Stimulated activated CD8-positive, alpha-beta memory T cell treated with anti-CD3 and anti-CD28 coated beads, Interleukin-15, amount 100 ng/mL, for 4 hours (primary cell): ENCODE results near the gene PDE11A.

Experiments used
- DNase-seq, 2 donors: peaks; one replicate each; pipeline ENCODE4 v3.0.0-alpha.2; 2020; ENCODE audit warnings: low read depth in 2 of 2

PDE11A gene

DNA sequence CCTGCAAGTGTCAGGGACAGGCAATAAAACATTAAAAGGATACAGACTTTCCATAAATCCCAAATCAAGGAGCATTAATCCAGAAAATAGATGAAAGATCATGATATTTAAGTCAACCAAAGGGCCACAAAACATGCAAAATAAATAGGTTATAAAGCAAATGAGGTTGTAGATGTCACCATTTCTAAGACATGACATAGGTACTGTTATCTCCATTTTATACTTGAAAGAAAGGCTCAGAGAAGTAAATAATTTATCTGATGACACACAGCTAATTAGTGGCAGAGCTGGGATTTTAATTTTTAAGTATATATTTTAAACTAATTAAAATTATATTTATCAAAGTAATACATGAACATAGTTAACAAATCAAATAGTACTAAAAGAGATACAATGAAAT is 378.2 kb downstream of the PDE11A start:
- DNase-seq: no peak

GRCh38 chr2:177693658-177694339 is 378.8 kb downstream of the PDE11A start:
- no peak for DNase-seq

- DNase-seq: no peak
Measured at GRCh38 chr2:177692783-177693269, 379.8 kb downstream of the PDE11A start.

GRCh38 chr2:177692042-177692782 is 380.4 kb downstream of the PDE11A start:
- DNase-seq: no peak

DNA sequence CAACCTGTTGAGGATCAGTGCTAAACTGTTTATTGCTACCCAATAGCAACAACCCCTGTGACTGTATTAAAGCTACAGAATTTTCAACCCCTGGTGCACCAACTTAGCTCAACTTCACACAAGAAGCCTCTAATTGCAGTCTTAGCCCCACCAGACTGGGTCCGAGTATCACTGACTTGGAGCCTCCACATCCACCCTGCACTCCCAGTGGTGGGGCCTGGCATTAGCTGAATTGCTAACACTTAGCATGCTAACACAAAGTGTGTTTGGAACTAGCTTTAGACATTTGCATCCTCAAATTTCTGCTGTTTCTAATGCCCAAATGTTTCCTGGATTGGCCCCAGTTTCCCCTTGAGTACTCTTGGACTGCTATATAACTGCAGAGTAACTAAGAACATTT is 381.4 kb downstream of the PDE11A start:
- DNase-seq: no peak

DNA sequence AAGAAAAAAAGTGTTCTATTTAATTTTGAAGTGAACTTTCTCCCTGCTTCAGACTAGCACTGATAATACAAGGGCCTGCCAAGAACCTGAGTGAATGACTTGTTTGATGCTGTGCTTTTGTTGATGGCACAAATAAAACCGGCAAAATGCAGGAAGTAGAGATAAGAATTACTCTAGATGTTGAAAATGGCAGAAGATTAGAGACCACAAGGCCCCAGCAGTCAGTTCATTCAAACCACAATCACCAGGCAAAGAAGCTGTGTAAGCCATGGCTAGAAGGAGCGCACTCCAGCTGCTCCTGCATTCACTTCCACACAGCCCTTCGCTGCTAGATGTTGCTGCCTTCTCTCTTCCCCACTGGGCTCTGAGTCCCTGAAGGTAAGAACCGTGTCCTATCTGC is 383.0 kb downstream of the PDE11A start:
- DNase-seq: no peak

- DNase-seq: no peak
Measured at GRCh38 chr2:177688844-177689243, 383.7 kb downstream of the PDE11A start.

DNA sequence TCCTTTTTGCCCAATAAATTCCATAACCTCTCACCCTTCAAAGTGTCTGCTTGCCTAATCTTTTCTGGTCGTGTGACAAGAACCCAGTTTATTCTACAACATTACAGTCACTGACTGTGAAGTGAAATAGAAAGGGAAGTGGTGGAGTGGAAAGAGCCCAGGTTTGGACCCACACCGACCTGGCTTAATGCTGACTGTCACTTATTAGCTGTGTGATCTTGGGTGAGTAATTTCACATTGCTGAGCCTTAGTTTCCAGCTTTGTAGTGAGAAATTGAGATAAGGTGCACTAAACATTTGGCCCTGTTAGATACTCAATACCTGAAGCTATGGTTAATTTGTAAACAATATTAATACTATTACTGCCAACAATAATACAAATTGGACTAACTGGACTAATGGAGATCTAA is 388.9 kb downstream of the PDE11A start:
- no peak for DNase-seq

DNA sequence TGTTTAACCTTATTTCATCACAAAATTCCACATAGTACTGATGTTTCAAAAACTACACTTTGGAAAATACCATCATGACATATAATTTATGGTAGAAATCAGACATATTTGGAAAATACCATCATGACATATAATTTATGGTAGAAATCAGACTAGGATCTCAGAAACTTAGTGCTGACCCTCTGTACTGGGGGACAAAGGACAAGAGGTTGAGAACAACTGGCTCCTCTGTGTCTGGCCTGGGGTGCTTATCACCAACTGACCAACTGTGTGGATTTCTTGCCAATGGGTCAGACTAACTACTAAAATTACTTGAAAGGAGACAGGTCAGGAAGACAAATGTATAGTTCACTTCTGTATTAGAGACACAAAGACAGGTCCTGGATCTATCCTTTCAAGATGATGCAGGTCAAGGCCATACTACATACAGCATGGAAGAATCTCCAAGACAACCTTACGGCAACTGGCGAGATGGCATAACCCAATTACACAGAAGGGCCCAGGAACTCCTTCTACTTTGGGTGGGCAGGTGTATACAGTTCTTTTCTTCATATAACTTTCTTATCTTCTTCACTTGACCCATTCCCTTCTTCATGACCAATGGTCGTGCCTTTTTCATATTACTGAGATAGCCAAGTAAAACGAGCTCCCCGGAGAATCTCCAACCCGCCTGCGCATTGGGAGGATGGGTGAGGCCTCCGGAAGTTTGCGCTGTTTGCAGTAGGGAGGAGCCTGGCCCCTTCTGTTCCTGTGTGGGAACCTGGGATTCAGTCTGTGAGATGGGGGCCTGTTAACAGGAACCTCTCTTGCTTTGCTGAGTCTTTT is 389.5 kb downstream of the PDE11A start:
- no peak for DNase-seq

DNA sequence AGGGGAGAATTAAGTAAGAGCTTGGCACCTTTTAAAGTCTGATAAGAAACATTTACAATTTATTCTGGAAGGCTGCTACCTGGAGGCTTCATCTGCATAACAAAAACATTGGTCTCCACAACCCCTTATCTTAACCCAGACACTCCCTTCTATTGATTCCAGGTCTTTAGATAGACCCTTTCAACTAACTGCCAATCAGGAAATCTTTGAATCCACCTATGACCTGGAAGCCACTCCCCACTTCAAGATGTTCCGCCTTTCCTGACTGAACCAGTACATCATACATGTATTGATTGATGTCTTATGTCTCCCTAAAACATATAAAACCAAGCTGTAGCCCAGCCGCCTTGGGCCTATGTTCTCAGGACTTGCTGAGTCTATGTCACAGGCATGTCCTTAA is 390.6 kb downstream of the PDE11A start:
- DNase-seq: no peak

DNA sequence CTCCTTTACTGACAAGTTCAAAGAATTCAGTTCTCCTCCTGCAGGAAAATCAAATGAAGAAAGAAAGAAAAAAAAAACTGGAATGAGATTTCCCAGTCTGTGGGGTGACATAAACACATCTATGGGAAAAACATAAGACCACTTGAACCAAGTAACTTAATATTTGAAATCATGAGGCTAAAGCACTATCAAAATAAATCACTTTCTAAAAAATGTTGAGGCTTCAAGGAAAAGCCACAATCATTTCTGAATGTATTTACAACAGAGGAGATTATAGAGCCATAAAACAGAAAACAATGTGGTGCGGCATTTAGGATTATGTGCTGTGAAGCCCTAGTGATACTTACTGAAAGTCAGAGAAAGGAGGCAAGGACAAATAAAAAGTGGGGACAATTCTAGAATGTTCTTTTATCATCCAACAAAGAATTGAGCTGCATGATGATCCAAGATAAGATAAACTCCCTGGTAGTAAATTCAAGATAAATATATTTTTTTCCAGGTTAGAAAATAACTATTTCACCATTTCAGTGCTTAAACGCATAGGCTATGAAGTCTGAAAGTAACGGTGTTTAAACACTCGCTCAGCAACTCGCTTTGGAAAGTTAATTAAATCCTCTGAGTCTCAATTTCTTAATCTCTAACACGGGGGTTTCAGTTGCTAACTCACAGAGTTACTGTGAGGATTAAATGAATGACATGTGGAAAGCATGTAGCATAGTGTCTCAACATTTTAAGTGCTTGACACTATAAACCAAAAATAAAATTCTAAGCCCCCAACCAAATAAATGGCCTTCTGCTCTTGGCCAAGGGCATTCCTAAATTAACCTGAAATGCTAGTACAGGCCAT is 391.5 kb downstream of the PDE11A start:
- no peak for DNase-seq

DNA sequence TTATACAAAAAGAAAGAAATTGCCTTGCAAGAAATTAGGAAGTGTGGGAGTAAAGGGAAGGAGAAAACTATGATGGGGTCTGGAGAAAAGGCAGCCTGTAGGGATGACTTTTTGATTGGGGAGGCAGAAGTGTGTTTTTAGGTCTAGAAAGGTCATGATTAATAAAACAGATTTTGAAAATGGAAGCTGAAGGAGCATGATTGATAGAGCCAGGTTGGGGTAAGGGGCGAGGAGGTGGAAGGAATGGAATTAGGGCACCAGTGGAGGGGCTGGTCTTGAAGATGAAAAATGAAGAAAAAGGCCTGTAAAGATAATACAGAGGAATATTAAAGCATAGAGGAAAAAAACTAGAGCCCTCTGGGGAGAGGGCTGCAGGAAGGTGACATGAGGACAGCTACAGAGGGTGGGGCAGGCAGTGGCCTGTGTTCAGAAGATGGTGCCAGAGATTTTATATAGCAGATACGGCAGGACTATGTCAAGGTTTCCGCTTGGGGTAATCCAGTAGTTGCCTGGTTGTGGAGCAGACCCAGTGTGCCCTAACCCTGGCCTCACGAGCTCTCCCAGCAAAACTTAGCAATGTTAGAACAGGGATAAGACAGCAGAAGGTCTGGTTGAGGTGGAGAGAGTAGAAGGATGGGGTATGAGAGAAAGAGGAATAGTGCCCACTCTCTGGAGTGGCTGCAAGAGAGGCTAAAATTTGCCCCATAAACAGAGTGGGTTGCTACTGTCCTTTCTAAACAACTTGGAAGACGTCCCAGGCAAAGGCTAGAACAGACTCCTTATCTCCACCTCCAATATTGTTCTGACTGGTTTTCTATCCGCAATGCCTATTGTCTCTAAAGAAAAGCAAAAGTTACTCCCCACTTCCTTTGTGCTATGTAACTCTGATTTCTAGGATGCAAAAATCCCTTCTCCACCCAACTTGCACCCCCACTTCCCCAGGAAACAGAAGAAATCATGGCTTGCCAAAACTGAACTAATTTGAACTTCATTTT is 392.7 kb downstream of the PDE11A start:
- no peak for DNase-seq

DNA sequence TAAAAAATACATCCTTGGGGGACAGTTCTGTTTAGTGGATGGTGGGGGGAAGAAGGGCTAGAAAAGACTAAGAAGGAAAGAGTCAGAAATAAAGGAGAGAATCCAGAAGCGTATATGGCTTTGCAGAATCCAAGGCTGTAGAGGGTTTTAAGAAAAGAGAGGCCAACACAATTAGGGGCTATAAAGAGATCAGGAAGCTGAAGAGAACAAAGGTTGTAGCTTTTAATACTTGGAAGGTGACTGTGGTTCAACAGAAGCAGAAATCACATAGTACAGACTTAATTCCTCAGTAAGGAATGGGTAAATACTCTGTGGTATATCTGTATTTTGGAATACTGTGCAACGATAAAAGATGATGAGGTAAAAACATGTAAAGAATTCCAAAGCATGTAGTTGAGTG is 393.6 kb downstream of the PDE11A start:
- DNase-seq: no peak

DNA sequence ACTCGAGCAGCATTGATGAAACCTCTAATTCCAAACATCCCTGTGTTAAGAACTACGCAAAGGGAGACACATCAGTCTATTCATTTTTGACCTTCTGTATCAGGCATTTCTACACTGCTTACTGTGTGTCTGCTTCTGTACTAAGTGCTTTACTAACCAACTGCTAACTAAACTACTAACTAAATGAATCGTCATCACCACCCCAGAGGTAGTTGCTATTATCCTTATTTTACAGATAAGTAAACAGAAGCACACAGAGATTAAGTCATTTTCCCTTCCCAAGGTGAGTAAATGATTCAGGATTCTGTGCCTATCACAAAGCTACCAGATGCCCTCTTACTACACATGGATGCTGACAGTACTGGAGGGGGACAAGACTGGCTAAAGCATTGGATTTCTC is 395.9 kb downstream of the PDE11A start:
- DNase-seq: no peak

- DNase-seq: no peak
Measured at GRCh38 chr2:177675825-177676224, 396.8 kb downstream of the PDE11A start.

DNA sequence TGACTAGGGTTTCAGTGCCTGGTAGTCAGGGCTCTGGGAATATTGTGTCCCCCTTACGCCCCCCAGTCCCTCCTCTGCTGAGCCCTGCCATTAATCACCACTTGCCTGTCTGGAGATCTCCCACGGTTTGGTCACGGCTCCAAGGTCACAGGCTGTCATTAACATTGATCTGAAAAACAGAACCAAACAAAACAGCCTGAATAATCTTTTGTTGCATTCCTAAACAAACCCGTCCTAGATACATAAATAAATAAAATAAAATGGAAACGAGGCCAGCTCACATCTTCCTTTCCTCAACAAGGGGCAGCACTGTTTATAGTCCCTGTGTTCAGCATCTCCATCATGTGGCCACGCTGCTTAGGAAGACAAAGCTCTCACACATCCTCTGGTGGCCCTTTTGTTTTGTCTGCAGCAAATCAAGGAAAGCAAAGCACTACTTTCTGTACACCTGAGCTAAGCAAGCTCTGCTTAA is 397.2 kb downstream of the PDE11A start:
- DNase-seq: no peak

DNA sequence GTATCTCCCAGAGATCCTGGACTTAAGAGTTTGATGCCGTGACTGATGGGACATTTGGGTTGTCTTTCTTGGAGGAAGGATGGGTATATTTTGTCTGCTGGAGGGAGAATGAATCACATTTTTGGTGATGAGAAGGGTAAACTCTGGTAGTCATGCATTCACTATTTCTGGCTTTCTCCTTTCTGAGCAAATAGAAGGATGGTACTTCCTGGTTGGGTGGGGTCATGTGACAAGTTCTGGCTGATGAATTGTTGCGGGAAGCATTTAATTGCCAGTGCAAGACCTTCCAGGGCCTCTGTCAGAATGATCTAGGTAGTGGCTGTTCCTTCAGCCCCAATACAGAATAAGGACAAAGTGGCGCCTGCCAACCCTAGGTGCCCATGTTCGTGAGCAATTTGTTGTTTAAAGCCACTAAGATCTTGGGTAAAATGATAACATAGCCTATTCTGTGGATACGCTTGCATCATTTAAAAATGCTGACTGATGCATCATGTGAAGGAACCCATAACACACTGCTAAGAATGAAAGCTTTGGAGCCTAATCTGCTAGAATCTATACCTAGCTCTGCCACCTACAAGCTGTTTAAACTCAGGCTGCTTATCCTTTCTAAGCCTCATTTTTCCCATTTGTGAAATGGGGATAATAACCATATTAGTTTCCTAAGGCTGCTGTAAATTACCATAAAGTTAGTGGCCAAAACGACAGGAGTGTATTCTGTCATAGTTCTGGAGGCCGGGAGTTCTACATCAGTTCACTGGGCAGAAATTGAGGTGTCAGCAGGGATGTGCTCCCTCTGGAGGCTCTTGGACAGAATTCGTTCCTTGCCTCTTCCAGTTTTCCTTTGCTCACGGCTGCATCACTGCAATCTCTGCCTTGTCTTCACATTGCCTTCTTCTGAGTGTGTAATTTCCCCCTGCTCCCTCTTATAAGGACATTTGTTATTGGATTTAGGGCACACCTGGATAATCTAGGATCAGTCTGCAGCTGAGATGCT is 398.7 kb downstream of the PDE11A start:
- no peak for DNase-seq

- DNase-seq: no peak
Measured at GRCh38 chr2:177671662-177672061, 400.9 kb downstream of the PDE11A start.
